WTC11 (cell line): ENCODE data around the gene GPC4.

ENCODE experiments used
- KAT7 ChIP-seq: sonication (generic); formaldehyde crosslinking; IDR thresholded peaks from 2 replicates; pipeline ENCODE4 v1.8.1; 2023; ENCODE audit warnings: missing genetic modification reagents, mild to moderate bottlenecking, borderline replicate concordance
- MAX ChIP-seq: sonication (generic); formaldehyde crosslinking; IDR thresholded peaks from 2 replicates; pipeline ENCODE4 v1.8.0; 2022; ENCODE audit warnings: mild to moderate bottlenecking, missing genetic modification reagents
- SP1 ChIP-seq: sonication (generic); formaldehyde crosslinking; conservative IDR thresholded peaks from 2 replicates; pipeline ENCODE4 v1.8.1; 2022; ENCODE audit warnings: missing genetic modification reagents

- TF ChIP-seq KAT7 (no peak), MAX (CRISPR knock-in tag) (no peak), SP1 (CRISPR knock-in tag) (no peak)
Observed at GRCh38 chrX:133314281-133314680, 101.0 kb downstream of the GPC4 start.
